Measurements from ENCODE around the gene SLC35D3. TPM values are rescaled to one million over a fixed set of nuclear protein-coding genes. Genes with fewer than 3 reads are reported as not detected.
"Not testable (repeated sequence)": the region's sequence is repeated elsewhere in the genome, so short reads cannot be mapped to it uniquely, and the experiment has no call there.

The SLC35D3 gene
- total RNA-seq, 1 donor = not detected

- no peak for DNase-seq (ENCODE audit: low read depth)
- H3K4me3 ChIP-seq (ENCODE audit: low read depth, low read length) = no peak overlapping the region
- no peak for TF ChIP-seq CTCF (IDR thresholded peaks at IDR 0.05; ENCODE audit: insufficient read depth, low read depth, low read length)
Measured at GRCh38 chr6:136969930-136970329, 47.8 kb downstream of the SLC35D3 start.

DNA sequence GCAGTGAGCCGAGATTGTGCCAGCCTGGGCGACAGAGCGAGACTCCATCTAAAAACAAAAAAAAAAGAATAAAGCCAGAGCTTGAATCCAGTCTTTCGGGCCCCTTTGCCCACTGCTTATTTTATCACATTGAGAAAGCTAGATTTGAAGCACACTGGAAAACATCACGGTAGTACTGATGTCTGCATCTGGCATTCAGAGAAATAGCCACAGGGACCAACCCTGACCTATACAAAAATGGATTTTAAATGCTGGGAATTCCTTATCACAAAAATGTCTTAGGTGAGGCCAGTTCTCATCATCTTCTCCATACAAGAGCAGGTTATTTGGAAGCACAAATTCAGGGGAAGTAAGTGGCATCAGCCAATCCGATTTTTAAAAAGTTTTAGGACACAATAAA is 49.5 kb downstream of the SLC35D3 start:
- no peak overlapping the region for H3K4me3 ChIP-seq (ENCODE audit: low read depth, low read length)
- DNase-seq (ENCODE audit: low read depth) = no peak
- no peak for TF ChIP-seq CTCF (IDR thresholded peaks at IDR 0.05; ENCODE audit: insufficient read depth, low read depth, low read length)

GRCh38 chr6:136973781-136974180 is 51.7 kb downstream of the SLC35D3 start:
- H3K4me3 ChIP-seq (ENCODE audit: low read depth, low read length); DNase-seq (ENCODE audit: low read depth): not testable (repeated sequence)

Small RNA genes lying within 50 kb of the gene (small RNA-seq; reads per million reads assigned to genes)
- gene RF00019 = not detected
- not detected for gene RPL35AP3

Other genes starting within 250 kb of the SLC35D3 start
- gene MAP3K5, start 129.8 kb upstream of the SLC35D3 start, total RNA-seq = 30.6 and 84.6 TPM in 2 replicates
- gene PEX7, start 99.7 kb upstream of the SLC35D3 start, total RNA-seq = 7.4 and 8.6 TPM in 2 replicates
- gene IL20RA, start 122.7 kb downstream of the SLC35D3 start, total RNA-seq = 0.43 and 1.3 TPM in 2 replicates

All from fibroblast of villous mesenchyme (primary cell).